ENCODE results near the gene INSC. TPM values are rescaled to one million over a fixed set of nuclear protein-coding genes. Genes with fewer than 3 reads are reported as not detected.

The INSC gene
- total and polyA plus RNA-seq, 9 of the 15 experiments (the other 6 are each of a cell fraction or from before 2014, with no cell fraction given), result not detected

GRCh38 chr11:15093432-15093831 is 21.3 kb upstream of the INSC start:
- no peaks in the 10 kb centered on the region for H3K27me3 ChIP-seq (ENCODE audit: control insufficient read depth in 2 of 2, insufficient read depth in 2 of 2, low read length in 2 of 2)
- DNase-seq (ENCODE audit: extremely low read depth in 1 of 4, low spot score in 3 of 4) (no peak), ATAC-seq (no peak), FAIRE-seq (no peak)
- TF ChIP-seq, protein P1, sequence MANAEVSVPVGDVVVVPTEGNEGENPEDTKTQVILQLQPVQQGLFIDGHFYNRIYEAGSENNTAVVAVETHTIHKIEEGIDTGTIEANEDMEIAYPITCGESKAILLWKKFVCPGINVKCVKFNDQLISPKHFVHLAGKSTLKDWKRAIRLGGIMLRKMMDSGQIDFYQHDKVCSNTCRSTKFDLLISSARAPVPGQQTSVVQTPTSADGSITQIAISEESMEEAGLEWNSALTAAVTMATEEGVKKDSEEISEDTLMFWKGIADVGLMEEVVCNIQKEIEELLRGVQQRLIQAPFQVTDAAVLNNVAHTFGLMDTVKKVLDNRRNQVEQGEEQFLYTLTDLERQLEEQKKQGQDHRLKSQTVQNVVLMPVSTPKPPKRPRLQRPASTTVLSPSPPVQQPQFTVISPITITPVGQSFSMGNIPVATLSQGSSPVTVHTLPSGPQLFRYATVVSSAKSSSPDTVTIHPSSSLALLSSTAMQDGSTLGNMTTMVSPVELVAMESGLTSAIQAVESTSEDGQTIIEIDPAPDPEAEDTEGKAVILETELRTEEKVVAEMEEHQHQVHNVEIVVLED (CRISPR knock-in tag; IDR thresholded peaks at IDR 0.05), result no peak
- TF ChIP-seq MTF1 (CRISPR knock-in tag; IDR thresholded peaks at IDR 0.05; ENCODE audit: borderline replicate concordance), result no peak
- no peak for TF ChIP-seq MCM2 (IDR thresholded peaks at IDR 0.05; ENCODE audit: low read depth)
- no peak for TF ChIP-seq MEF2A (IDR thresholded peaks at IDR 0.05; ENCODE audit: control insufficient read depth, low read depth, low read length)
- TF ChIP-seq HINFP (tag; conservative IDR thresholded peaks at IDR 0.05; ENCODE audit: low read depth), result no peak
- no peak for TF ChIP-seq MBD2 (IDR thresholded peaks at IDR 0.05; ENCODE audit: borderline replicate concordance, low read depth)
- TF ChIP-seq ZNF217 (CRISPR knock-in tag; IDR thresholded peaks at IDR 0.05), result no peak
- TF ChIP-seq FOS (IDR thresholded peaks at IDR 0.05; ENCODE audit: extremely low read depth, insufficient read length), result no peak
- no peak for TF ChIP-seq ZNF174 (CRISPR knock-in tag; IDR thresholded peaks at IDR 0.05)
- no peak for TF ChIP-seq NCOA6 (IDR thresholded peaks at IDR 0.05)
- H3K9me3 ChIP-seq (replicated peaks; ENCODE audit: control insufficient read depth, insufficient read depth, low read depth, low read length), result no peaks in the 10 kb centered on the region
- H2AFZ ChIP-seq (ENCODE audit: low read depth, low read length), result no peak overlapping the region
- H3K36me3 ChIP-seq (ENCODE audit: control insufficient read depth, insufficient read depth, low read length), result no peaks in the 10 kb centered on the region
- intact Hi-C loops (cut with micrococcal nuclease), result no loop called here
- no peak overlapping the region for H3K9ac ChIP-seq (ENCODE audit: insufficient read depth in 1 of 2, low read depth in 2 of 2, low read length in 2 of 2)
- no peaks in the 10 kb centered on the region for H3K9me1 ChIP-seq (ENCODE audit: control insufficient read depth, insufficient read depth, low read length)
- H3K27ac ChIP-seq (ENCODE audit: extremely low read depth, low read depth, low read length), result no peak overlapping the region
- in situ Hi-C loops (cut with MboI), result no loop called here
- no peak overlapping the region for H3K4me3 ChIP-seq
- ChIA-PET POLR2A (interaction anchor here (0.8 kb wide), 1 partner anchor 12 kb away, joined by 3 read pairs; no protein-coding TSS in a partner anchor), CTCF (ENCODE audit: low intra/inter-chr PET ratio) (no interaction called here)
- no peaks in the 10 kb centered on the region for H4K20me1 ChIP-seq (replicated peaks; ENCODE audit: control insufficient read depth, insufficient read depth, low read length)
- WGBS (ENCODE audit: insufficient coverage, low coverage, missing lambda C conversion rate), result 0% methylated on average over 2 of the region's 2 CpGs
- H3K79me2 ChIP-seq (ENCODE audit: control insufficient read depth, insufficient read depth, low read length), result no peaks in the 10 kb centered on the region
- H3K4me1 ChIP-seq (replicated peaks in 1 of 2; ENCODE audit: control insufficient read depth in 2 of 2, insufficient read depth in 2 of 2, low read length in 2 of 2), result no peaks in the 10 kb centered on the region
- BruUV-seq (replicated peaks), result no TSS peak
- no peak overlapping the region for H3K4me2 ChIP-seq (ENCODE audit: insufficient read depth, low read length)
